GM18861 (cell line): ENCODE results near the gene CASK.
A peak's percentile ranks its signal among the peaks of the same experiment; 100 is the strongest.
"Not testable (repeated sequence)": the region's sequence is repeated elsewhere in the genome, so short reads cannot be mapped to it uniquely, and the experiment has no call there.

ENCODE experiments used
- ATAC-seq: cut with Tn5 transposase; IDR thresholded peaks from one replicate; pipeline ENCODE4 v1.9.1; 2021; ENCODE audit not compliant: unreplicated experiment

Gene CASK

DNA sequence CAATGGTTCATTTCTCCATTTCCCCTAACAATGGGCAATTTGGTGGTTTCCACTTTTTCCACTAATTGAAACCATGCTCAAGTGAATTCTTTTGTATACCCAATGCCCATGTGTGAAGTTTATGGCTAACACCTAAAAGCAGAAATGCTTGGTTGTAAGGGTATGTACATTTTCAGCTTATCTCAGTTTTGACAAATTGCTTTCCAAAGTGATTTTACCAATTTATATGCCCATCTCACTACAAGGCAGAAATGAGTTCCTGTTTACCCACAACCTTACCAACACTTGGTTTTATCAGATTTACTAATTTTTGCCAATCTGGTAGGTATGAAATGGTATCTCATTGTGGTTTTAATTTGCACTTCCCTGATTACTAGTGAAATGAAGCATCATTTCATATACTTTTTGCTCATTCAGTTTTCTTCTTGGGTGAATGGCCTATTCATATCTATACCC is 219.8 kb downstream of the CASK start:
- no peak for ATAC-seq

DNA sequence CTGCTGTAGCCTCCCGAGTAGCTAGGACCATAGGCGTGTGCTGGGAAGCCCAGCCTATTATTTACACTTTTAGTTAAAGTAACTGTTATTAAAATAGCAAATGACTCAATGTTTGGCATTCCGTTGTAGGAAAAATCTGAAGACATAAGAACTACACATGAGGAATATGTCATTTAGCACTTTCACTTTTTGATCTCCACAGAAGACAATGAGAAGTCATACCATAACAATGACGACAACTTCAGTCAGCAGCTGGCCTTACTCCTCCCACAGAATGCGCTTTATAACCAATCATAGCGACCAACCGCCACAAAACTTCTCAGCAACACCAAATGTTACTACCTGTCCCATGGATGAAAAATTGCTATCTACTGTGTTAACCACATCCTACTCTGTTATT is 227.9 kb downstream of the CASK start:
- ATAC-seq: no peak

DNA sequence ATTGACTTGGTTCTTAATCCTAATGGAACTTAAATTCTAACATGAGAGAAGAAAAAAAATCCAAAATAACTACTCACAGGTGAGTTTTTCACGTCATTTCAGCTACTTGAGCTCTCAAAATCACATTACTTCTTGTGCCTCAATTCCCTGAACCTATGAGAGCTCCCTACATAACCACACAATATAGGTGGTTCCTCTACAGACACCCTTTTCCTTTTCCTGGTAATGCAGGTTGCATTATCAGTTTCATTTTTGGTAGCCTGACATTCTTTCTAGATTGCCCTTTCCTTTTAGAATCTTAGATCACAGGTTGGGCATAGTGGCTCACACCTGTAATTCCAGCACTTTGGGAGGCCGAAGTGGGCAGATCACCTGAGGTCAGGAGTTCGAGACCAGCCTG is 230.3 kb downstream of the CASK start:
- no peak for ATAC-seq

- ATAC-seq: no peak
Observed at GRCh38 chrX:41692162-41692749, 231.1 kb downstream of the CASK start.

DNA sequence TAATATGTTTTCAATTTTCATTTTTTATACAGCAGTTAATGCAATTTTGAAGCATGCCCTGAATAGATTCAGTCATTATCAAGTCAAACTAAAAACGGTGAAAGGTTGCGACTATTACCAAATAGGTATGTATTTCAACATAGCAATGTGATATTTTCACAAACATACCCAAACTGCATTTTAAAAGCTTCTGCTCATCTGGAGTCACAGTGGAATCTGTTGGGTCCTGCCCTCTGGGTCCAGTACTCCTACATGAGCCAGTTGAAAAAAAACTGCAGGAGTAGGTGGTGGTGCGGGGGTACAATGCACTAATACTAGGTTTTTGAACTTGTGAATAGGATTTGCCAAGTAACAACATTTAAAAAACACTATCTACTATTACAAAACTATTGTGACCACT is 233.6 kb downstream of the CASK start:
- no peak for ATAC-seq

DNA sequence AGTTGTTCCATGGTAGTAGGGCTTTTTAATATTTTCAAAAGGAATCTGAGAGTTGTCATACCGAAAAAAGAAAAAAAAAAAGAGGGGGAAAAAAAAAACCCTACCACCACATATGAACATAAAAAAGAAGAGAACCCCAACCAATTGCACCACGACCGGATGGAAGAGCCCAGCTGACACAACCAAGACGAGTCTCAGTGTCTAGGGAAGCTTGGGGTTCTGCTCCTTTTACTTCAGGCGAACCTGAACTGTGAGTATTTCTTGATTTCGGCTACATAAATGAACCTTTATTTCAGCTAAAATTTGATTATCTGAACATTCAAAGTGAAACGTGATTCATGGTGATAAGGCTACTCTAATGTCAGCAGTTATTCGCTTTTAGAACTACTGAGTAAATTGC is 234.5 kb downstream of the CASK start, which contains the start of gene GPR34:
Gene GPR34, plus strand, starts transcription at position 139 of the 400 bp plus-strand sequence. CDS start 6,661 bp downstream, outside the sequence.
- no peak for ATAC-seq

GRCh38 chrX:41688156-41688555 is 235.2 kb downstream of the CASK start:
- ATAC-seq: no peak

GRCh38 chrX:41686788-41687187 is 236.6 kb downstream of the CASK start:
- ATAC-seq: peak; percentile 56

DNA sequence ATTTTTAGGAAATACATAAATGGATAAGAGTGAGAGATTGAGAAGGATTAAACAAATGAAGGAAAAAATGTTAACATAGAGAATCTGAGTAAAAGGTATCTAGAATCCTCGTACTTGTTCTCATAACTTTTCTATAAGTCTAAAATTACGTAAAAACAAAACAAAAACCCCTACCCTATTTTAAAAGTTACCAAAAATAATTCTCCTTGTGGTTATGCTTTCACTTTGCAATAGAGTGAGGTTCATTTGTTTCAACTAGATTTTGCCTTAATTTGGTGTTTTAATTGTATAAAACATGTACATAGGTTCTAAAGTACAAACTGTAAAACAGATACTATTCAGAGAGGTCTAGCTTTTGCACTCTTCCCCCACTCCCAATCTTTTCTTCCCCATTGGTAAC is 238.4 kb downstream of the CASK start:
- no peak for ATAC-seq

GRCh38 chrX:41684138-41684537 is 239.2 kb downstream of the CASK start:
- ATAC-seq: no peak

DNA sequence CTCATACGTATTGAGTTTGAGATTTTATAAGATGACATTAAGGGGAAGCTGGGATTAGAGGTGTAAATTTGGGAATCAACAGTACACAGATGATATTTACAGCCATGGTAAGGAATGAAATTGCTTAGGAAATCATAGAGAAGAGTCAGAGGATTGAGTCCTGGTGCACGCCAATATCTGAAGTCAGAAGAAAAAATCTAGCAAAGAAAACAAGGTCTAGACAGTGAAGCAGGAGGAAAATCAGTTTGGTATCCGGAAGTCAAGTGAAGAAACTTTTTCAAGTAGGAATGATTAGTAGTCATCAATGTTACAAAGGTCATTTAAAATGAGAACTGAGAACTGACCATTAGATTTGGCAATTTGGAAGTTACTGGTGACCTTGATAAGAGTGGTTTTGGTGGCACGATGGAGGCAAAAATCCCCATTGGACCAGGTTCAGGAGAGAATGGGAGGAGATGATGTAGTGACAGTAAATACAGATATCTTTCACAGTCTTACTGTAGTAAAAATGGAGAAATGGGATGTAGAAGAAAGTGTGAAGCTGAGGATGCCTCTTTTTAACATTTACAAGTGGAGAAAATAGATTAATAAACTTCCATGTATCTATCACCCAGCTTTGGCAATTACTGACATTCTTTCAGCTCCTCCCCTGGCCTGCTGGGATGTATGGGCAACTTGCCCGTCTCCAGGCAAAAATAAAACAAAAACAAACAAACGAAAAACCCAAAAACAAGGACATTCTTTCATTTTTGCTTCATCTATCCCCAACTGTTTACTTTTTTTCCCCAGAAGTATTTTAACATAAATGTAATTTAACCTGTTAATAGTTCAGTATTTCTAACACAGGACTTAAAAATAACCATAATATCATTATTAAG is 245.9 kb downstream of the CASK start:
- ATAC-seq: no peak

DNA sequence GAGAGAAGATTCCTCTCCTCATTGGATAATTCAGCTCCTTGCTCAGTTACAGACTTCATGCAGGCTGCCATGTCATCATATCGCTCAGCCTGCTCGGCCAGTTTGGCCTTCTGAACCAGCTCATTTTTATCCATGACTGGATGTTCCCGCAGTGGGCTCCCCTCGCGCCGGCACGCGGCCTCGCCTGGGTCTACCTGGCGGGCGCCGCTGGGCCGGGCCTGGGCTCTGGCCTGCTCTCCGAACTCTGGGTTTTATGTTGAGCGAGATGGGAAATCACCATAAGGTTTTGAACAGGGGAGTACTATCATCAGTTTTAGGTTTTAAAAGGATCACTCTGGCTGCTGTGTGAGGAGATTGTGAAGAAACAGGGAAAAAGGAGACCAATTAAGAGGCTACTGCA is 247.0 kb downstream of the CASK start:
- not testable (repeated sequence) for ATAC-seq

GRCh38 chrX:41672643-41673042 is 250.7 kb downstream of the CASK start:
- no peak for ATAC-seq

GRCh38 chrX:41671082-41671481 is 252.3 kb downstream of the CASK start:
- peak; percentile 56 for ATAC-seq

DNA sequence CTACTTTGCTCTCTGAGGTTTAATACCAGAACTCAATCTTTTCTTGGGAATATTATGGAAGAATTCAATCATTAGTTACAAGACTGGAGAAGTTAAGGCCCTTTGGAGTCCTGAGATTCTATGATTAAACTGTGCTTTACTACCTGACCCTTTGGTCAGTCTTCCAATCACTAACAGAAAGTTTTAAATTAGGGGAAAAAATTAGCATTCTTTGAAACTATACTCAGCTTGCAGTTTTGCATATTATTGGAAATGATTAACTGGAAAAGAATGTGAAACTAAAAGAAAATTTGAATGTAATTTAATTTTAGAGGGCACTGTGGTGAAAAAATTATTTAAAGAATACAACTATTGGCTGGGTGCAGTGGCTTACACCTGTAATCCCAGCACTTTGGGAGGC is 253.2 kb downstream of the CASK start:
- ATAC-seq: peak; percentile 53

- no peak for ATAC-seq
Observed at GRCh38 chrX:41667631-41668030, 255.7 kb downstream of the CASK start.

DNA sequence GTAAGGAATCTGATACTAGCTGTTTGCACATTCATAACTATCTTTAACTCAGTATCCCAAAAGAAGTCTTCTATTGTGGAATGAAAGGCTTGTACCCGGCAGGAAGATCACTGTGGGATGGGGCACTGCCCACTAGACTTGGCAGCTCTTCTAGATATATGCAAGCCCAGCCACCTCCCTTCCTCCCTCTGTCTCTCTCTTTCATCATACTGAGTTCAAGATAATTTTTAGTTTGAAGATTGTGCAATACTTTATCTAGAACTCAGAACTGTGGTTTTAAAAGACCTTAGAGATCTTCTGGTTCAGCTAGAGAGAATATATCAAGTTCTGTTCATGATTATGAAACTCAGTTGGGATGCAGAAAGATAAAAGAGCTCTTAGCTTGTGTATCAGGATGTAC is 257.1 kb downstream of the CASK start:
- ATAC-seq: no peak

DNA sequence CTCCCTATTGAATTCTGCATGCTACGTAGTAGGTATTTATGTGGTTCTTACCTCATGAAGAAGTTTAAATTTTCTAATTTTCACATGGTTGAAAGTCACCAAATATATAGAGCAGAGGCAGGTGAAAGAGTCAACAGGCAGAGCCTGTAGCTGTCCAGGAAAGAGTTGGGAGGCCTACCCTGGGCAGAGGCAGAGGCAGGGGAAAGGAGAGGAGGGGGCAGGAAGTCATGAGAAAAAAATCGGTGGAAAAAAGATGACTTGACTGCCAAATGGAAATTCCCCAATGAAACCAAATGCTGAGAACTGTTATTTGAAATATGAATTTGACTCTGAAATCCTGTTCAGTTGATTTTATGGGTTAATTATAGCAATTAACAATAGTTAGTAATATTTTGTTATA is 257.7 kb downstream of the CASK start:
- ATAC-seq: no peak

- ATAC-seq: no peak
Observed at GRCh38 chrX:41664908-41665307, 258.4 kb downstream of the CASK start.

GRCh38 chrX:41664375-41664901 is 258.9 kb downstream of the CASK start:
- ATAC-seq: peak; percentile 80

GRCh38 chrX:41661366-41662095 is 261.8 kb downstream of the CASK start:
- no peak for ATAC-seq
